GM19035 (cell line): ENCODE results near the gene ZC3H10.
A peak's percentile ranks its signal among the peaks of the same experiment; 100 is the strongest.

Experiments used
- ATAC-seq: cut with Tn5 transposase; IDR thresholded peaks from one replicate; pipeline ENCODE4 v1.9.1; 2021; ENCODE audit not compliant: unreplicated experiment

ZC3H10 gene

GRCh38 chr12:56127485-56127887 lies 9.4 kb downstream of the ZC3H10 start:
- ATAC-seq = no peak

- ATAC-seq = peak; percentile 92
Observed at GRCh38 chr12:56127888-56128669, 10.0 kb downstream of the ZC3H10 start, which contains the start of gene ESYT1. ESYT1 (plus strand) TSS chr12:56128267; CDS start chr12:56128320, 53 bp downstream.

DNA sequence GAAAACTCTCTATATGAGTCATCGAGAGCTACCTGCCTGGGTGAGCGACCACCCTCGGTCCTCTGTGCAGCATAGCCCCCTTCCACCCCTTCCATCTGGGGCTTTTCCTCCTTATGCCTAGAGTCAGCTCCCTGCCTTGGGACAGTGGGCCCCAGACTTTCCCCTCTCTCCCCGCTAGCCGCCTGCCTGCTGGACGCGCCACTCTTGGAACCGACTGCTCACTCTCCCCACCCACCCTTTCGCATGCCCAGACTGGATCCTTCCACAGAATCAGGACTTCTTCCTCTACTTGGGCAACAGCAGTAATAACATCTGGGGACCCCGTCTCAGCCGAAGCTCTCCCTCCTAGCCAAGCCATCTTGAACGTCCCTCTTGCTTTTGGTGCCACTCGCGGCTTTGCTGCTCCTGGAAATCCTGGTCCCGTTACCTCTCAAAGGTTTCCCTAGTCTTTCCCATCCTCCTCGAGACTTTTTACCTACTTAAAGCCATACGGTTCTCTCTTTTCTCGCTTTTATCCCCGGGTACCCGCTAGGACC lies 10.7 kb downstream of the ZC3H10 start:
- ATAC-seq = no peak

DNA sequence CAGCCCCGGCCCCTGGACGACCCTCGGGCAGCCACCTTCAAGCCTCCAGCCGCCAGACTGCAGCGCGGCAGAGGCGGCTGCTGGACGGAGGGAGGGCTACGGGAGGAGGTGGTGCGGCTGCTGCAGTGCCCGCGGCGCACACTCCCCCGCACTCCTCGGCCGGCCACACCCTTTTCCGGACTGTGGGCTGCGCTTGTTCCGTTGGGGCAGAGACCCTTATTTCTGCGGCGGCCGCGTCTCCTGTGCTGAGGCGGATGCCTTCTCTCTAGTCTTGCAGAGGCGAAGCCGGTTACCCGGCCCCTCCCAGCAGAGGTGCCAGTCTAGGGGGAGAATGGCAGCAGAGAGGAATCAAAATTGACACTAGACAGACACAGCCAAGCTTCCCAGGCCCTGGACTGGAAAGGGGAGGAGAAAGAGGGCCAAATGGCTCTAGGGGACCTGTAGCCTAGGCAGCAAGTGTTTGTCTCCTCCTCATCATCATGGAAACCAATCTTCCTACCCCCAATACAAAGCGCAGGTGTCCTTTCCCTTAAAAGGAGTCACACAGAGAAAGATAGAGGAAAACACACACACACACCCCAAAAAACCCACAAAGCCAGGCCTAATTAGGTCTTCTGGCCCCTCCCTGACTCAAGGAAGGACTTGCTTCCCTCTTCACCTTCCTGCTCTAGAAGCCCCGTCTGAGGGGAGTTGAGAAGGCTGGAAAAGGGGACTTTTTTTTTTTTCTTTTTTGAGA lies 11.3 kb downstream of the ZC3H10 start:
- peak; percentile 30 for ATAC-seq

DNA sequence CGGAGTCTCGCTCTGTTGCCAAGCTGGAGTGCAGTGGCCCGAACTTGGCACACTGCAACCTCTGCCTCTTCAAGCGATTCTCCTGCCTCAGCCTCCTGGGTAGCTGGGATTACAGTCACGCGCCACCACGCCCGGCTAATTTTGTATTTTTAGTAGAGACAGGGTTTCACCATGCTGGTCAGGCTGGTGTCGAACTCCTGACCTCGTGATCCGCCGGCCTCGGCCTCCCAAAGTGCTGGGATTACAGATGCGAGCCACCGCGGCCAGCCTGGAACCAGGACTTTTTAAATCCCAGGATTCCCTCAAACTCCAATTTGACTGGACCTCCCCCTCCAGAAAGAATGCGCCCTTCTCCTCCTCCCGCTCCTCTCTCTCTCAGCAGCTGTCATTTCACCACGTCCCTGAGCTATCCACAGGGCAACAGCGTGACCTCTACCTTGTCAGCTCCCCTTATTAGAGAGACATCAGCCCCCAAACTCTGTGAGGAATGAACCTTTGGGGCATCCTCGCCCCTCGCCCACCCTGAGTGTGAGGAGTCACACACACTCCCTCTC lies 12.0 kb downstream of the ZC3H10 start:
- no peak for ATAC-seq

GRCh38 chr12:56130876-56131275 lies 12.8 kb downstream of the ZC3H10 start:
- ATAC-seq = no peak

- no peak for ATAC-seq
Observed at GRCh38 chr12:56134897-56135296, 16.8 kb downstream of the ZC3H10 start.

DNA sequence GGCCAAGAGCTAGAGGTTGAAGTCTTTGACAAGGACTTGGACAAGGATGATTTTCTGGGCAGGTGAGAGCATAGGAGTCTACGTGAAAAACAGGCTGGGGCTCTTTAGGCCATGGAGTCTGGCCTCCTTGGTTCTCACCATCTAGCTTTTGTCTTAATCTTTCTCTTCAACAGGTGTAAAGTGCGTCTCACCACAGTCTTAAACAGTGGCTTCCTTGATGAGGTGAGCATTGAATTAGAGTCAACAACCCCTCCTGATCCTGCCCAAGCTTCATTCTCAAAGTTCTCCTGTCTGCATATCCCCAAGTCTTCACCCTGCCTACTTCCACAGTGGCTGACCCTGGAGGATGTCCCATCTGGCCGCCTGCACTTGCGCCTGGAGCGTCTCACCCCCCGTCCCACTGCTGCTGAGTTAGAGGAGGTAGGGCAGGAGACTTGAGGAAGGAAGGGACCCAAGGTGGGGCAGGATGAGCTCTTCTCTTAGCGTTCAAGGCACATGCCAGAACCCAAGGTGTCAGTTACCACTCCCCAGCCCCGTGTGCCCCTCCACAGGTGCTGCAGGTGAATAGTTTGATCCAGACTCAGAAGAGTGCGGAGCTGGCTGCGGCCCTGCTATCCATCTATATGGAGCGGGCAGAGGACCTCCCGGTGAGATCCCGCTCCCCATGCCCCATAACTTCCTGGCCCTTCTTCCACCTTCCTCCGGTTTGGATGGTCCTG lies 19.9 kb downstream of the ZC3H10 start:
- no peak for ATAC-seq

DNA sequence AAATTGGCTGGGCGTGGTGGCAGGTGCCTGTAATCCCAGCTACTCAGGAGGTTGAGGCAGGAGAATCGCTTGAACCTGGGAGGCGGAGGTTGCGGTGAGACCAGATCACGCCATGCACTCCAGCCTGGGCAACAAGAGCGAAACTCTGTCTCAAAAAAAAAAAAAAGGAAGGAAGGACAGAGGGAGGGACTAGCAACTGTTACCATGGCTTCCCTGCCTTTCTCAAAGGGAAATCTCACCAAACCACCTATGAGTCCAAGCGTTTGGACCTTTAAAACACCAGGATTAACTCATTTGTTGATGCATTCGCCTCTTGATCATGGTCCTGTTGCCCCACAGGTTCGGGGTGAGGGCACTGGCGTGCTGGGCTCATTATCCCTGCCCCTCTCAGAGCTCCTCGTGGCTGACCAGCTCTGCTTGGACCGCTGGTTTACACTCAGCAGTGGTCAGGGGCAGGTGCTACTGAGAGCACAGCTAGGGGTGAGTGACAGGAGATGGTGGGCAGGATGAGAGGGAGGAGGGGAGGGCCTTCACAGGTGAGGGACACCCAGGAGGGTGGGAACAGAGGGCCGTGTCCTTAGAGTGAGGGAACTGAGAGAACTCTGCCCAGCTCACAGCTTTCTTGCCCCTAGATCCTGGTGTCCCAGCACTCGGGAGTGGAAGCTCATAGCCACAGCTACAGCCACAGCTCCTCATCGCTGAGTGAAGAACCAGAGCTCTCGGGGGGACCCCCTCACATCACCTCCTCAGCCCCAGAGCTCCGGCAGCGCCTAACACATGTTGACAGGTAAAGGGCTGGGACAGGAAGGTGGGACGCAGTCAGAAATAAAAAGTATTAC lies 24.1 kb downstream of the ZC3H10 start:
- no peak for ATAC-seq

DNA sequence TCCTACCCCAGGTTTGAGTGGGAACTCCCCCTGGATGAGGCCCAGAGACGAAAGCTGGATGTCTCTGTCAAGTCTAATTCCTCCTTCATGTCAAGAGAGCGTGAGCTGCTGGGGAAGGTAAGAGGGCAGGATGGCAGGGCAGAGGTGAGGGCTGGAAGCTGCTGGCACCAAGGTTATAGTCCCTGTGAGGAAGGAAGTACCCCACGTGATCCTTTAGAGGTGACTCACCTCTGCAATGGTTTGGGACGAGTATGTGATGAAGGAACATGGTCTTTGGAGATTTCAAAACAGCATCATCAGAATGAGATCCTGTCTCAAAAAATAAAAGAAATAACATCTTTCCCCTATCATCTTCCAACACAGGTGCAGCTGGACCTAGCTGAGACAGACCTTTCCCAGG lies 25.2 kb downstream of the ZC3H10 start:
- no peak for ATAC-seq

GRCh38 chr12:56143870-56144269 lies 25.8 kb downstream of the ZC3H10 start:
- no peak for ATAC-seq

DNA sequence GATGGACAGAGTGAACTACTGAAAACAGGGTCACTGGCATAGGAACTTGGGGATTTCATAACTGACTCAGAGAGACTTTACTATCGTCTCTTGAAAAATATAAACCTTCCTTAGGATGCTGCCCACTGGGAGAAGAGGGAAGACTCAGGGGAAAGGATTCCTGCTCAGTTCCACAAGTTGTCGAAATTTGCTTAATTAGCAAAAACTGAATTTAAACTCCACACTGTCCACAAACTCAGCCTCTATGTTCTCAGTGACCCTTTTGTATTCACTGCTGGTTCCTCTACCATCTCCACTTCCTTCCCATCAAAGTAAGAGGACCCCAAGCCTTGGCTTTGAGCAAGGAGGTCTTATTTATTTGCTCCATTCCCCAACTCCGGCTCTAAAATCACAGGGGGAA lies 27.2 kb downstream of the ZC3H10 start:
- no peak for ATAC-seq

GRCh38 chr12:56146492-56147460 lies 28.7 kb downstream of the ZC3H10 start:
- no peak for ATAC-seq

DNA sequence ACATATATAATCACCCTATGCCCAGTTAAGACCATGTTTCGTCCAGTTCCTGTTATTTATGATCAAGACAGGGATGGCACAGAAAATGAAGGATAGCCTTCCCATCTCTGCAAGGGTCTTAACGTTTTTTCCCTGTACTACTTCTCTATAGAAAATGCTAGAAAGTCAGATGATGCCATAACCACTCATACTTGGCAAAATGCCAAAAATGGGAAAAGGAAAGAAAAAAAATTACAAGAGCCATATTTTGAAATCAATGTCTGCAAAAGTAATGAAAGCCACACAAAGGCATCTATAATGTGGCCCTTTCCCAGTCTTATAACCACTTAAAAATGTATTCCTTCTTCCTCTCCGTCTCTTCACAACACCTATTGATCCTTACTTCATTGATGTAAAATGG lies 32.5 kb downstream of the ZC3H10 start:
- ATAC-seq = no peak

DNA sequence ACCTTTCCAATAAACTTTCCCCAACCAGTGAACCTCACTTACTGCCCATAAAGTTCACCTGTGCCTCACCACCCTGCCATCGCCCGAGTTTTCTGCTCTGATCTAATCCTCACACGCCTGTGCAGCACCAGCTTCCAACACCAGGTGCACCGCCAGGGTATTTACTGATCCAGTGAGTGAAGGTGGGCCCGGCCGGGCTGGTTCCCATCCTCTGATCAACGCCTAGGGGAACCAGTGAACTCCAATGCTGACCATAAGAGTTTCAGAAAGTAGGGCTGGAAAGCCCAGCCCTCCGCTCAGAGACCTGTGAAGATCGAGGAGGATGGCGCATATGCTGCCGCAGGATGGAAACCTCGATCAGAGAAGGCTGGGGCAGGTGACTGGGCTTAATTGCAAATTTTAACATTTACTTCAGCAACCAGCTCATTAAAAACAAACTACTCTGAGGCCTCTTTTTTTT lies 33.6 kb downstream of the ZC3H10 start:
- peak; percentile 51 for ATAC-seq

DNA sequence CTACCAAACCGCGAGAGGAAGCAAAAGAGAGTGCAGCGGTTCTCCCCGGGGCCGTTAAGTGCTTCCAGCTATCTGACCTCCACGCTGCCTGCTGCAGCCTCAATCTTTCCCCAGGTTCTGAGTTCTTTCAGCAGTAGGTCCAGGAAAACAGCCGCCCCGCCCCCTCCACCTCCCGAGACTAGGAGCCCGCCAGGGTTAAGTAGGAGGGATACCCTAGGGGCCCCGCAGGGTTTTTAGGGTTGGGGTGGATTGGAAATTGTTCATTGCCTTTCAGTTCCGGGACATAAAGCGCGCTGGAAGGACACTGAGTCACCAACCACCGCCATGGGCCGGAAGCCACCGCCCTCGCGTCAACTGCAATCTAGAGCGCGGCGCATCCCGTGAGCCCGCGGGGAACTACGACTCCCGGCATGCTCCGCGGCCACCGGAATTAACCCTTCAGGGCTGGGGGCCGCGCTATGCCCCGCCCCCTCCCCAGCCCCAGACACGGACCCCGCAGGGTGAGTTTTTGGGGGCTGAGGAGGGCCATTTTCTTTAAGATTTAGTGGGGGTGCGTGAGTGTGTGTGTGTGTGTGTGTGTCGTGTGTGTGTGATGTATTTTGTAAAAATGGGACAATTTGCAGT lies 34.2 kb downstream of the ZC3H10 start, which contains the start of gene MYL6B:
Gene MYL6B (plus strand): TSS at position 456 of the 624 bp plus-strand sequence. CDS start 1,332 bp downstream, outside the sequence.
- peak; percentile 92 for ATAC-seq

- no peak for ATAC-seq
Observed at GRCh38 chr12:56152756-56153677, 35.0 kb downstream of the ZC3H10 start.
